ENCODE data around the gene REEP6. TPM values are rescaled to one million over a fixed set of nuclear protein-coding genes. Genes with fewer than 3 reads are reported as not detected.

Gene REEP6
- total and polyA plus RNA-seq, 4 donors = 0.71 to 16.5 (median 1.9) TPM

DNA sequence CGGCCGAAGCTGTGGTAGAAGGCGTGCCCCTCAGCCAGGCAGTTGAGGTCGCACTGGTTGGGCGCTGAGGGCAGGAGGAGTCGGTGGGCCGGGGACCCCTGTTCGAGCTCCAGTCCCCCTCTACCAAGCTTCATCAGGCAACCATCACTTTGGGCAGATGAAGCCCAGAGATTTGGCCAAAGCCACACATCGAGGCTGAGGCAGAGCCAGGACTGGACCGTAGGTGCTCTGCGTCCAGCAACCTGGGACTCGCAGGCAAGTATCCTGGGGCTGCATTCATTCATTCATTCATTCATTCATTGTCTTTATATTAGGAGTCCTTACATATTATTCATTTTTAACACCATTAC lies 17.5 kb downstream of the REEP6 start:
- no peaks in the 10 kb centered on the region for H3K27me3 ChIP-seq (ENCODE audit: control insufficient read depth in 1 of 2, insufficient read depth in 2 of 2, low read length in 1 of 2)
- peak overlapping the region in 1 of 2 donors; percentile 35 for H3K27ac ChIP-seq (ENCODE audit: low read depth in 1 of 2, low read length in 2 of 2)
- no peaks in the 10 kb centered on the region for H3K36me3 ChIP-seq (ENCODE audit: control insufficient read depth in 1 of 2, insufficient read depth in 2 of 2, low read length in 1 of 2)
- no peak overlapping the region for H3K4me3 ChIP-seq (ENCODE audit: low read length in 2 of 2)
- H3K9me3 ChIP-seq (ENCODE audit: control insufficient read depth, low read length) = no peaks in the 10 kb centered on the region
- ATAC-seq (ENCODE audit: low FRiP score) (no peak), DNase-seq (no peak)
- WGBS, 2 donors = 29 to 33% methylated on average over 12 of the region's 12 CpGs
- no peaks in the 10 kb centered on the region for H3K4me1 ChIP-seq (ENCODE audit: control insufficient read depth in 1 of 2, insufficient read depth in 2 of 2, low read length in 2 of 2)
- intact Hi-C loops (cut with DNase I) = loop anchor here in 1 of 2 donors (10.0 kb wide), 1 partner anchor 234 kb away; the partner anchor contains the start of gene FAM174C

- ATAC-seq (ENCODE audit: low FRiP score) (no peak), DNase-seq (no peak)
- Histone ChIP-seq H3K4me1 (ENCODE audit: control insufficient read depth in 1 of 2, insufficient read depth in 2 of 2, low read length in 2 of 2) (no peaks in the 10 kb centered on the region), H3K36me3 (ENCODE audit: control insufficient read depth in 1 of 2, insufficient read depth in 2 of 2, low read length in 1 of 2) (no peaks in the 10 kb centered on the region), H3K4me3 (ENCODE audit: low read length in 2 of 2) (no peak overlapping the region), H3K27me3 (ENCODE audit: control insufficient read depth in 1 of 2, insufficient read depth in 2 of 2, low read length in 1 of 2) (no peaks in the 10 kb centered on the region), H3K27ac (ENCODE audit: low read depth in 1 of 2, low read length in 2 of 2) (no peak overlapping the region), H3K9me3 (ENCODE audit: control insufficient read depth, low read length) (no peaks in the 10 kb centered on the region)
- intact Hi-C loops (cut with DNase I) = loop anchor here in 1 of 2 donors (10.0 kb wide), 1 partner anchor 235 kb away; the partner anchor contains the start of gene FAM174C
- WGBS, 2 donors = 59 to 60% methylated on average over 11 of the region's 11 CpGs
Observed at GRCh38 chr19:1509602-1510441, 18.8 kb downstream of the REEP6 start.

- no peak overlapping the region for H3K27ac ChIP-seq (ENCODE audit: low read depth in 1 of 2, low read length in 2 of 2)
- H3K9me3 ChIP-seq (ENCODE audit: control insufficient read depth, low read length) = no peaks in the 10 kb centered on the region
- 45 to 50% methylated on average over 21 to 25 of the region's 25 CpGs for WGBS, 2 donors
- no peaks in the 10 kb centered on the region for H3K4me1 ChIP-seq (ENCODE audit: control insufficient read depth in 1 of 2, insufficient read depth in 2 of 2, low read length in 2 of 2)
- no peaks in the 10 kb centered on the region for H3K36me3 ChIP-seq (ENCODE audit: control insufficient read depth in 1 of 2, insufficient read depth in 2 of 2, low read length in 1 of 2)
- DNase-seq = no peak
- intact Hi-C loops (cut with DNase I) = no loop called here
- no peak overlapping the region for H3K4me3 ChIP-seq (ENCODE audit: low read length in 2 of 2)
- H3K27me3 ChIP-seq (ENCODE audit: control insufficient read depth in 1 of 2, insufficient read depth in 2 of 2, low read length in 1 of 2) = no peaks in the 10 kb centered on the region
- no peak for ATAC-seq (ENCODE audit: low FRiP score)
Observed at GRCh38 chr19:1510442-1510806, 19.4 kb downstream of the REEP6 start.

GRCh38 chr19:1510807-1511206 lies 19.8 kb downstream of the REEP6 start:
- ATAC-seq (ENCODE audit: low FRiP score) = no peak
- no peak for DNase-seq
- H3K4me3 ChIP-seq (ENCODE audit: low read length in 2 of 2) = no peak overlapping the region
- H3K36me3 ChIP-seq (ENCODE audit: control insufficient read depth in 1 of 2, insufficient read depth in 2 of 2, low read length in 1 of 2) = no peaks in the 10 kb centered on the region
- intact Hi-C loops (cut with DNase I) = no loop called here
- no peaks in the 10 kb centered on the region for H3K27me3 ChIP-seq (ENCODE audit: control insufficient read depth in 1 of 2, insufficient read depth in 2 of 2, low read length in 1 of 2)
- H3K4me1 ChIP-seq (ENCODE audit: control insufficient read depth in 1 of 2, insufficient read depth in 2 of 2, low read length in 2 of 2) = no peaks in the 10 kb centered on the region
- H3K27ac ChIP-seq (ENCODE audit: low read depth in 1 of 2, low read length in 2 of 2) = no peak overlapping the region
- H3K9me3 ChIP-seq (ENCODE audit: control insufficient read depth, low read length) = no peaks in the 10 kb centered on the region
- 58 to 61% methylated on average over 9 of the region's 9 CpGs for WGBS, 2 donors

GRCh38 chr19:1511318-1512317 lies 20.6 kb downstream of the REEP6 start:
- H3K9me3 ChIP-seq (ENCODE audit: control insufficient read depth, low read length) = no peaks in the 10 kb centered on the region
- no peaks in the 10 kb centered on the region for H3K4me1 ChIP-seq (ENCODE audit: control insufficient read depth in 1 of 2, insufficient read depth in 2 of 2, low read length in 2 of 2)
- H3K4me3 ChIP-seq (ENCODE audit: low read length in 2 of 2) = no peak overlapping the region
- DNase-seq (no peak), ATAC-seq (ENCODE audit: low FRiP score) (no peak)
- 57 to 60% methylated on average over 17 to 22 of the region's 22 CpGs for WGBS, 2 donors
- no peaks in the 10 kb centered on the region for H3K27me3 ChIP-seq (ENCODE audit: control insufficient read depth in 1 of 2, insufficient read depth in 2 of 2, low read length in 1 of 2)
- H3K36me3 ChIP-seq (ENCODE audit: control insufficient read depth in 1 of 2, insufficient read depth in 2 of 2, low read length in 1 of 2) = no peaks in the 10 kb centered on the region
- intact Hi-C loops (cut with DNase I) = no loop called here
- H3K27ac ChIP-seq (ENCODE audit: low read depth in 1 of 2, low read length in 2 of 2) = no peak overlapping the region

- ATAC-seq (ENCODE audit: low FRiP score) (peak; percentile 63), DNase-seq (peak in 1 of 2 donors; percentile 74)
- H3K27me3 ChIP-seq (ENCODE audit: control insufficient read depth in 1 of 2, insufficient read depth in 2 of 2, low read length in 1 of 2) = no peaks in the 10 kb centered on the region
- H3K4me3 ChIP-seq (ENCODE audit: low read length in 2 of 2) = peak within 1 kb of the TSS; percentile 42 to 64
- no peaks in the 10 kb centered on the region for H3K36me3 ChIP-seq (ENCODE audit: control insufficient read depth in 1 of 2, insufficient read depth in 2 of 2, low read length in 1 of 2)
- H3K27ac ChIP-seq (ENCODE audit: low read depth in 1 of 2, low read length in 2 of 2) = peak within 1 kb of the TSS in 1 of 2 donors; percentile 55
- no peaks in the 10 kb centered on the region for H3K4me1 ChIP-seq (ENCODE audit: control insufficient read depth in 1 of 2, insufficient read depth in 2 of 2, low read length in 2 of 2)
- no peaks in the 10 kb centered on the region for H3K9me3 ChIP-seq (ENCODE audit: control insufficient read depth, low read length)
- intact Hi-C loops (cut with DNase I) = no loop called here
- WGBS, 2 donors = 2 to 10% methylated on average over 20 to 78 of the region's 78 CpGs
Observed at GRCh38 chr19:1512671-1513498, 21.9 kb downstream of the REEP6 start, which contains the start of gene ADAMTSL5. ADAMTSL5 (minus strand) TSS chr19:1513019; CDS start chr19:1510943, 2,076 bp downstream.

GRCh38 chr19:1513499-1514294 lies 22.7 kb downstream of the REEP6 start:
- intact Hi-C loops (cut with DNase I) = no loop called here
- ATAC-seq (ENCODE audit: low FRiP score) (peak; percentile 37), DNase-seq (no peak)
- H3K4me3 ChIP-seq (ENCODE audit: low read length in 2 of 2) = peak overlapping the region; percentile 42 to 64
- no peaks in the 10 kb centered on the region for H3K9me3 ChIP-seq (ENCODE audit: control insufficient read depth, low read length)
- no peaks in the 10 kb centered on the region for H3K4me1 ChIP-seq (ENCODE audit: control insufficient read depth in 1 of 2, insufficient read depth in 2 of 2, low read length in 2 of 2)
- 5 to 6% methylated on average over 37 to 52 of the region's 52 CpGs for WGBS, 2 donors
- no peaks in the 10 kb centered on the region for H3K27me3 ChIP-seq (ENCODE audit: control insufficient read depth in 1 of 2, insufficient read depth in 2 of 2, low read length in 1 of 2)
- no peaks in the 10 kb centered on the region for H3K36me3 ChIP-seq (ENCODE audit: control insufficient read depth in 1 of 2, insufficient read depth in 2 of 2, low read length in 1 of 2)
- peak overlapping the region in 1 of 2 donors; percentile 31 for H3K27ac ChIP-seq (ENCODE audit: low read depth in 1 of 2, low read length in 2 of 2)

All from aorta (tissue), 5 donors.